Fibroblast of lung (primary cell): ENCODE data around the gene NR2F6. TPM values are rescaled to one million over a fixed set of nuclear protein-coding genes. Genes with fewer than 3 reads are reported as not detected.

Experiments used
- DNase-seq, 2 donors: peaks; one replicate each; pipeline versions ENCODE4 v3.0.0 to v3.0.0-alpha.2; 2010; ENCODE audit warnings: low read depth in 2 of 2
- H2AFZ ChIP-seq: 2 replicates; pipeline ENCODE4 v1.5.1; 2012; ENCODE audit warnings: low read length, control low read depth, inconsistent platforms
- H3K27ac ChIP-seq: 2 replicates; pipeline ENCODE4 v1.5.1; 2011; ENCODE audit warnings: low read length, control low read depth; ENCODE audit not compliant: insufficient read depth
- H3K27me3 ChIP-seq: 2 replicates; pipeline ENCODE4 v1.5.1; 2011; ENCODE audit warnings: mild to moderate bottlenecking, low read length; ENCODE audit not compliant: control insufficient read depth, insufficient read depth
- H3K36me3 ChIP-seq: 2 replicates; pipeline ENCODE4 v1.5.1; 2011; ENCODE audit warnings: low read length; ENCODE audit not compliant: control insufficient read depth, insufficient read depth
- H3K4me1 ChIP-seq: 2 replicates; pipeline ENCODE4 v1.5.1; 2011; ENCODE audit warnings: low read length; ENCODE audit not compliant: control insufficient read depth, insufficient read depth; ENCODE audit errors: extremely low read depth
- H3K4me2 ChIP-seq: 2 replicates; pipeline ENCODE4 v1.5.1; 2011; ENCODE audit warnings: low read length, control low read depth; ENCODE audit not compliant: insufficient read depth; ENCODE audit errors: extremely low read depth
- H3K4me3 ChIP-seq, 4 experiments: fragments of 200-600 bp in 1 of 4; sonication (generic) in 1 of 4; replicated peaks in 1 of 4; 2 replicates each; pipeline ENCODE4 v1.5.1; 2011 to 2016; ENCODE audit warnings: low read length in 4 of 4, low read depth in 3 of 4, mild to moderate bottlenecking in 3 of 4, control low read depth in 2 of 4, inconsistent platforms in 1 of 4, mixed read lengths in 1 of 4; ENCODE audit not compliant: insufficient read depth in 1 of 4; ENCODE audit errors: control extremely low read depth in 1 of 4
- H3K79me2 ChIP-seq: 2 replicates; pipeline ENCODE4 v1.5.1; 2012; ENCODE audit warnings: mild to moderate bottlenecking, low read length, inconsistent platforms; ENCODE audit not compliant: control insufficient read depth, insufficient read depth
- H3K9ac ChIP-seq: 2 replicates; pipeline ENCODE4 v1.5.1; 2011; ENCODE audit warnings: mild to moderate bottlenecking, low read length, control low read depth; ENCODE audit not compliant: insufficient read depth
- H3K9me3 ChIP-seq: 2 replicates; pipeline ENCODE4 v1.5.1; 2012; ENCODE audit warnings: low read depth, low read length; ENCODE audit not compliant: control insufficient read depth, insufficient read depth
- H4K20me1 ChIP-seq: 2 replicates; pipeline ENCODE4 v1.5.1; 2011; ENCODE audit warnings: low read length; ENCODE audit not compliant: control insufficient read depth, insufficient read depth; ENCODE audit errors: extremely low read depth
- EZH2 ChIP-seq: IDR thresholded peaks from 2 replicates; pipeline ENCODE4 v1.5.1; 2012; ENCODE audit warnings: low read length, control low read depth, mild to moderate bottlenecking; ENCODE audit errors: missing control alignments
- polyA plus RNA-seq, 2 donors: library from polyadenylated mRNA; depleted of rRNA in 1 of 2; stranded (reverse) in 1 of 2; unstranded in 1 of 2; fragments of >200 nt; gene quantifications; 2 replicates each; pipeline ENCODE4 v1.2.1, GENCODE V29; 2011 to 2012; ENCODE audit warnings: missing spikeins in 1 of 2
- total RNA-seq: library from RNA; depleted of rRNA; stranded (reverse); fragments of >200 nt; gene quantifications from 2 replicates; pipeline ENCODE4 v1.2.1, GENCODE V29; 2014
- TF ChIP-seq, protein P1 (sequence below), 2 donors: IDR thresholded peaks in 1 of 2; conservative IDR thresholded peaks in 1 of 2; 1 replicate in 1 of 2; 2 replicates in 1 of 2; pipeline ENCODE4 v1.5.1; 2011 to 2012; ENCODE audit warnings: low read length in 2 of 2, control low read depth in 1 of 2, inconsistent platforms in 1 of 2, low read depth in 1 of 2, mild to moderate bottlenecking in 1 of 2

The NR2F6 gene
- total and polyA plus RNA-seq, 2 donors (not counting 1 experiment from before 2014, with no cell fraction given): 9.6 to 42.4 TPM

DNA sequence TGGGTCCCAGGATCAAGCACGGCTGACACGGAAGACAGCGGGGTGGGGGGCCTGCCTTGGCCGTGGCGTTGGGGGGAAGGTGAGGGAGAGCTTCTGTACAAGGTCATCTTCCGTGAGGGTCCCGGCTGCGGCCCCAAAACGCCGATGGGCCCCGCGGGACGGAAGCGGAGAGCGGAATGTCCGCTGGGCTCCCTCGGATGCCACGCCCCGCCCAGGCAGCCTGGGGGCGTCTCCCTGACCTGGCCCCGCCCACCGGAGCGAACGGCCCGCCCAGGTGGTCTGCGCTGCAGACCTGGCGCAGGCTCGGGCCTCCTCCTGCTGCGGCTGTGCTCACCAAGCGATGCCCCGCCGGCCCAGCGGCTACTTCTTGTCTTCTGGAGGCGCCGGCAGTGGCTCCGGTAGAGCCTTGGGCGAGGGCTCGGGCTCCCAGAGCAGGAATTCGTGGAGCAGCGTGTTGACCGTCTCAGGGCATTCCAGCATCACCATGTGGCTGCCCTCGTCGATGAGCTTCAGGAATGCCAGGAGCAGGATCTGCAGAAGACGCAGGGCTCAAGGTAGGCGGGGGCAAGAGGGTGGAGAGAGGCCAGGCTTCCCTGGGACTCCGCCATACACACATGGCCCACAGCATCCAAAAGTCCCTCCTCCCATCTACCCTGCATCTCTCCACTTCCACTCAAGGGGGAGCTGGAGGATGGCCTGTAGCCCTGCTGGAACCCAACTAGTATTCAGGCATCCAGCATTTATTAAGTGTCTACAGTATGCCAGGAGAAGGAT lies 46.8 kb upstream of the NR2F6 start:
- Histone ChIP-seq H3K27me3 (no peaks in the 10 kb centered on the region), H3K4me3 (peak overlapping the region; percentile 51 to 69 (median 58)), H4K20me1 (no peaks in the 10 kb centered on the region), H2AFZ (peak overlapping the region; percentile 95), H3K4me2 (peak overlapping the region; percentile 77), H3K79me2 (no peaks in the 10 kb centered on the region), H3K36me3 (peaks cover 1% of the 10 kb centered on the region), H3K9ac (peak overlapping the region; percentile 48), H3K4me1 (peaks cover 2% of the 10 kb centered on the region), H3K27ac (peak overlapping the region; percentile 46), H3K9me3 (no peaks in the 10 kb centered on the region)
- TF ChIP-seq EZH2: no peak
- TF ChIP-seq, protein P1, sequence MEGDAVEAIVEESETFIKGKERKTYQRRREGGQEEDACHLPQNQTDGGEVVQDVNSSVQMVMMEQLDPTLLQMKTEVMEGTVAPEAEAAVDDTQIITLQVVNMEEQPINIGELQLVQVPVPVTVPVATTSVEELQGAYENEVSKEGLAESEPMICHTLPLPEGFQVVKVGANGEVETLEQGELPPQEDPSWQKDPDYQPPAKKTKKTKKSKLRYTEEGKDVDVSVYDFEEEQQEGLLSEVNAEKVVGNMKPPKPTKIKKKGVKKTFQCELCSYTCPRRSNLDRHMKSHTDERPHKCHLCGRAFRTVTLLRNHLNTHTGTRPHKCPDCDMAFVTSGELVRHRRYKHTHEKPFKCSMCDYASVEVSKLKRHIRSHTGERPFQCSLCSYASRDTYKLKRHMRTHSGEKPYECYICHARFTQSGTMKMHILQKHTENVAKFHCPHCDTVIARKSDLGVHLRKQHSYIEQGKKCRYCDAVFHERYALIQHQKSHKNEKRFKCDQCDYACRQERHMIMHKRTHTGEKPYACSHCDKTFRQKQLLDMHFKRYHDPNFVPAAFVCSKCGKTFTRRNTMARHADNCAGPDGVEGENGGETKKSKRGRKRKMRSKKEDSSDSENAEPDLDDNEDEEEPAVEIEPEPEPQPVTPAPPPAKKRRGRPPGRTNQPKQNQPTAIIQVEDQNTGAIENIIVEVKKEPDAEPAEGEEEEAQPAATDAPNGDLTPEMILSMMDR (conservative IDR thresholded peaks at IDR 0.05 in 1 of 2, IDR thresholded peaks at IDR 0.05 in 1 of 2; ENCODE audit: low read depth in 1 of 2, low read length in 2 of 2): peak; percentile 83 to 89
- DNase-seq: peak; percentile 79 to 89

DNA sequence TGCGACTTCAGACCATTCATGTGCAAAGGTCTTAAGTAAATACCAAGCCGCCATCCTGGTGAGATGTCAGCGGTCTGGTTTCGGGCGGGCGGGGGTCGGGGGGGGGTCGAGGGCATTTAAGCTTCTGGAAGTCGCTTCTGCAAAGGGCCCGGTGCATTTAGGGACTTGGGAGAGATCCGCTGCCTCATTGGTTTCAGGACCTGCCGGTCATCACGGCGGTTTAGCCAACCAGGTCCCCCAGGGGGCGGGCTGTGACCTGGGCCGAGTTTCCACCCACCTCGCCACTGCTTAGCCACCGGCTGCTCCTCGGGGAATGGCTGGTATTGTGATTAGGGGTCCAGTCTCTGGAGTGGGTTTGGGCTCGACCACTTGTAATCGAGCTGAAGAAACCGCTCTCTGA lies 43.8 kb upstream of the NR2F6 start:
- no peak overlapping the region for H3K9ac ChIP-seq
- H3K36me3 ChIP-seq: no peaks in the 10 kb centered on the region
- no peaks in the 10 kb centered on the region for H3K79me2 ChIP-seq
- H3K9me3 ChIP-seq: no peaks in the 10 kb centered on the region
- H3K4me1 ChIP-seq: peaks cover 2% of the 10 kb centered on the region
- peak overlapping the region in 1 of 4 experiments; percentile 16 for H3K4me3 ChIP-seq
- peak; percentile 90 to 92 for DNase-seq
- TF ChIP-seq, protein P1 (conservative IDR thresholded peaks at IDR 0.05 in 1 of 2, IDR thresholded peaks at IDR 0.05 in 1 of 2; ENCODE audit: low read depth in 1 of 2, low read length in 2 of 2): no peak
- no peak for TF ChIP-seq EZH2
- H4K20me1 ChIP-seq: no peaks in the 10 kb centered on the region
- H2AFZ ChIP-seq: no peak overlapping the region
- peak overlapping the region; percentile 35 for H3K4me2 ChIP-seq
- no peak overlapping the region for H3K27ac ChIP-seq
- no peaks in the 10 kb centered on the region for H3K27me3 ChIP-seq

DNA sequence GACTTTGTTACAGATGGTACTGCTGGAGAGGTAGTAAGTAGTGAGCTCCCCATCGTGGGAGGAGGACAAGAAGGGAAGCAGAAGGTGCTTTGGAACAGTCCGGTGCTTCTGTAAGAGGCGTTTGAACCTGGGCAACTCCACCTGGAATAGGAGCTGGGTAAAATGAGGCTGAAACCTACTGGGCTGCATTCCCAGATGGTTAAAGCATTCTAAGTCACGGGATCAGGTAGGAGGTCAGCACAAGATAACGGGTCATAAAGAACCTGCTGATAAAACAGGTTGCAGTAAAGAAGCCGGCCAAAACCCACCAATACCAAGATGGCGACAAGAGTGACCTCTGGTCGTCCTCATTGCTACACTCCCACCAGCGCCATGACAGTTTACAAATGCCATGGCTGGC lies 41.0 kb upstream of the NR2F6 start:
- Histone ChIP-seq H3K9me3 (no peaks in the 10 kb centered on the region), H3K9ac (no peak overlapping the region), H2AFZ (no peak overlapping the region), H3K4me2 (no peak overlapping the region), H3K79me2 (no peaks in the 10 kb centered on the region), H4K20me1 (no peaks in the 10 kb centered on the region), H3K27me3 (no peaks in the 10 kb centered on the region), H3K36me3 (no peaks in the 10 kb centered on the region), H3K27ac (no peak overlapping the region), H3K4me1 (no peaks in the 10 kb centered on the region), H3K4me3 (no peak overlapping the region)
- TF ChIP-seq, protein P1 (conservative IDR thresholded peaks at IDR 0.05 in 1 of 2, IDR thresholded peaks at IDR 0.05 in 1 of 2; ENCODE audit: low read depth in 1 of 2, low read length in 2 of 2): no peak
- no peak for TF ChIP-seq EZH2
- no peak for DNase-seq
